H9 (cell line): ENCODE results near the gene ZNF750. TPM values are rescaled to one million over a fixed set of nuclear protein-coding genes. Genes with fewer than 3 reads are reported as not detected.

Experiments used
- DNase-seq: peaks from one replicate; pipeline ENCODE4 v3.0.0-alpha.2; 2017
- H2AFZ ChIP-seq: one replicate; pipeline ENCODE4 v1.6.1; 2013; ENCODE audit warnings: mild to moderate bottlenecking, low read length, control low read depth, moderate library complexity
- H2AK5ac ChIP-seq: 2 replicates; pipeline ENCODE4 v1.6.1; 2013; ENCODE audit warnings: low read length, control low read depth, mixed read lengths; ENCODE audit not compliant: insufficient read length
- H2BK120ac ChIP-seq: one replicate; pipeline ENCODE4 v1.6.1; 2013; ENCODE audit warnings: low read depth, mild to moderate bottlenecking, low read length, control low read depth, inconsistent platforms; ENCODE audit not compliant: poor library complexity, severe bottlenecking
- H2BK12ac ChIP-seq: 2 replicates; pipeline ENCODE4 v1.6.1; 2013; ENCODE audit warnings: low read length, control low read depth, mixed read lengths, low read depth; ENCODE audit not compliant: insufficient read length
- H2BK15ac ChIP-seq: 2 replicates; pipeline ENCODE4 v1.6.1; 2013; ENCODE audit warnings: low read depth, low read length, control low read depth
- H2BK20ac ChIP-seq: one replicate; pipeline ENCODE4 v1.6.1; 2013; ENCODE audit warnings: low read depth, mild to moderate bottlenecking, low read length, control low read depth, inconsistent platforms; ENCODE audit not compliant: poor library complexity, severe bottlenecking
- H2BK5ac ChIP-seq: 2 replicates; pipeline ENCODE4 v1.6.1; 2013; ENCODE audit warnings: low read length, control low read depth, mixed read lengths; ENCODE audit not compliant: insufficient read length
- H3K14ac ChIP-seq: 2 replicates; pipeline ENCODE4 v1.6.1; 2013; ENCODE audit warnings: low read length, control low read depth; ENCODE audit not compliant: insufficient read depth
- H3K18ac ChIP-seq: 2 replicates; pipeline ENCODE4 v1.6.1; 2013; ENCODE audit warnings: low read depth, mild to moderate bottlenecking, mixed read lengths, low read length, control low read depth; ENCODE audit not compliant: insufficient read length
- H3K23ac ChIP-seq: 2 replicates; pipeline ENCODE4 v1.6.1; 2013; ENCODE audit warnings: low read length, control low read depth, mixed read lengths, low read depth; ENCODE audit not compliant: insufficient read length
- H3K23me2 ChIP-seq: 2 replicates; pipeline ENCODE4 v1.6.1; 2013; ENCODE audit warnings: low read depth, mild to moderate bottlenecking, mixed read lengths, low read length, control low read depth; ENCODE audit not compliant: insufficient read length, poor library complexity, severe bottlenecking
- H3K27ac ChIP-seq: 2 replicates; pipeline ENCODE4 v1.5.1; 2013; ENCODE audit warnings: low read length, control low read depth, mixed read lengths, low read depth; ENCODE audit not compliant: insufficient read length
- H3K27me3 ChIP-seq: 2 replicates; pipeline ENCODE4 v1.6.1; 2013; ENCODE audit warnings: low read length, control low read depth, inconsistent platforms; ENCODE audit not compliant: insufficient read depth
- H3K4ac ChIP-seq: 2 replicates; pipeline ENCODE4 v1.6.1; 2013; ENCODE audit warnings: low read depth, mild to moderate bottlenecking, control low read depth, inconsistent platforms, low read length, moderate library complexity
- H3K4me1 ChIP-seq: 2 replicates; pipeline ENCODE4 v1.6.1; 2013; ENCODE audit warnings: low read length, control low read depth, inconsistent platforms; ENCODE audit not compliant: insufficient read depth
- H3K4me2 ChIP-seq: 2 replicates; pipeline ENCODE4 v1.6.1; 2013; ENCODE audit warnings: low read length, control low read depth, mixed read lengths; ENCODE audit not compliant: insufficient read length, insufficient read depth
- H3K56ac ChIP-seq: 2 replicates; pipeline ENCODE4 v1.6.1; 2013; ENCODE audit warnings: low read depth, mild to moderate bottlenecking, mixed read lengths, low read length, control low read depth; ENCODE audit not compliant: insufficient read length
- H3K79me1 ChIP-seq: 2 replicates; pipeline ENCODE4 v1.6.1; 2013; ENCODE audit warnings: low read depth, mild to moderate bottlenecking, moderate library complexity, low read length, control low read depth, inconsistent platforms; ENCODE audit not compliant: insufficient read depth, poor library complexity, severe bottlenecking
- H3K79me2 ChIP-seq: 2 replicates; pipeline ENCODE4 v1.6.1; 2013; ENCODE audit warnings: low read length, control low read depth, inconsistent platforms; ENCODE audit not compliant: insufficient read depth
- H3K9ac ChIP-seq: 2 replicates; pipeline ENCODE4 v1.6.1; 2013; ENCODE audit warnings: low read length, control low read depth, mixed read lengths; ENCODE audit not compliant: insufficient read length; ENCODE audit errors: extremely low read depth
- H3K9me3 ChIP-seq: one replicate; pipeline ENCODE4 v1.6.1; 2013; ENCODE audit warnings: low read depth, low read length, inconsistent platforms; ENCODE audit not compliant: control insufficient read depth
- H3T11ph ChIP-seq: one replicate; pipeline ENCODE4 v1.6.1; 2013; ENCODE audit warnings: mild to moderate bottlenecking, low read length, control low read depth, inconsistent platforms
- H4K20me1 ChIP-seq: one replicate; pipeline ENCODE4 v1.6.1; 2013; ENCODE audit not compliant: control insufficient read depth, insufficient read length, insufficient read depth
- H4K5ac ChIP-seq: 2 replicates; pipeline ENCODE4 v1.6.1; 2013; ENCODE audit warnings: low read depth, mild to moderate bottlenecking, mixed read lengths, low read length, control low read depth; ENCODE audit not compliant: insufficient read length
- H4K8ac ChIP-seq: replicated peaks from 2 replicates; pipeline ENCODE4 v1.6.1; 2013; ENCODE audit warnings: low read length, control low read depth, mixed read lengths, low read depth; ENCODE audit not compliant: insufficient read length
- H4K91ac ChIP-seq: 2 replicates; pipeline ENCODE4 v1.6.1; 2013; ENCODE audit warnings: low read depth, mild to moderate bottlenecking, moderate library complexity, mixed read lengths, low read length, control low read depth; ENCODE audit not compliant: insufficient read length
- H3K27ac Mint-ChIP-seq, 3 experiments: 2 replicates in 2 of 3; 3 replicates in 1 of 3; pipeline ENCODE4 v1.8.0; 2020 to 2021; ENCODE audit warnings: mixed read lengths in 3 of 3, mild to moderate bottlenecking in 1 of 3, moderate library complexity in 1 of 3
- H3K27me3 Mint-ChIP-seq: 2 replicates; pipeline ENCODE4 v1.8.0; 2021; ENCODE audit warnings: low read depth, mild to moderate bottlenecking, moderate library complexity, mixed read lengths
- H3K36me3 Mint-ChIP-seq, 3 experiments: 2 replicates in 2 of 3; 3 replicates in 1 of 3; pipeline ENCODE4 v1.8.0; 2020 to 2021; ENCODE audit warnings: low read depth in 3 of 3, mixed read lengths in 3 of 3; ENCODE audit not compliant: insufficient read depth in 1 of 3
- H3K4me1 Mint-ChIP-seq, 2 experiments: 2 replicates each; pipeline ENCODE4 v1.8.0; 2020; ENCODE audit warnings: mixed read lengths in 2 of 2
- H3K4me3 Mint-ChIP-seq, 2 experiments: 2 replicates in 1 of 2; 3 replicates in 1 of 2; pipeline ENCODE4 v1.8.0; 2020 to 2021; ENCODE audit warnings: mild to moderate bottlenecking in 2 of 2, mixed read lengths in 2 of 2, moderate library complexity in 1 of 2
- H3K9me3 Mint-ChIP-seq, 2 experiments: 2 replicates in 1 of 2; 3 replicates in 1 of 2; pipeline ENCODE4 v1.8.0; 2020; ENCODE audit warnings: mild to moderate bottlenecking in 2 of 2, mixed read lengths in 2 of 2, moderate library complexity in 1 of 2
- CTCF ChIP-seq: fragments of 200-600 bp; sonication (generic); conservative IDR thresholded peaks from 3 replicates; pipeline ENCODE4 v1.8.0; 2021; ENCODE audit warnings: antibody characterized with exemption, mild to moderate bottlenecking
- WGBS: extraction: QIAGEN DNeasy Blood & Tissue Kit; methylation state at CpG from one replicate; pipeline ENCODE4 v1.1.7; 2013; ENCODE audit warnings: missing lambda C conversion rate, low lambda C conversion rate, mixed read lengths; ENCODE audit not compliant: insufficient read length; ENCODE audit errors: extremely low coverage; 5-methylcytosine and 5-hydroxymethylcytosine counted together
- total RNA-seq: library from RNA; stranded (reverse); gene quantifications from 2 replicates; pipeline ENCODE4 v1.2.1, GENCODE V29; 2021

ZNF750 gene
- total RNA-seq, 1 experiment from 2014 or later = not detected

DNA sequence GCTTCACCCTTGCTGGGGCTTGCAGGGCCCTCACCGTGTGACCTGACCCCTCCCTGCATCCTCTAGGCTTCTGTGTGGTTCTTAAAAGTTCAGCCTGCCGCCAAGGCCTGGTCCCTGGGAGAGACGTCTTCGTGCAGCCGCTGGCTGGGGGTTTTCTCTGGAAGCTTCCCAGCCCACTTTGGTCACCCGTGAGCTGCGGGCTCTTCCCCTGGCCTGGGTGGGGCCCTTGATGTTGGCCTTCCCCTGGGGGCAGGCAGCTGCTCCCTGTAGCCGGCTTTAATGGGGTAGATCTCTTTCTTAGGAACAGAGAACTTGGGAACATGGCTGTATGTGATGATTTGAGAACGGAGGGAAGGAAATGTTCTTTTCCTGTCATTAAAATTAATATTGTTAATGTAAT is 32.7 kb downstream of the ZNF750 start:
- Mint-ChIP-seq H3K27me3 (no peaks in the 10 kb centered on the region), H3K4me3 (no peak overlapping the region), H3K9me3 (peaks cover 3 to 5% of the 10 kb centered on the region in 2 experiments), H3K36me3 (peaks cover 15 to 60% (median 57%) of the 10 kb centered on the region in 3 experiments), H3K4me1 (peaks cover 7 to 12% of the 10 kb centered on the region in 2 experiments), H3K27ac (peak overlapping the region in 2 of 3 experiments; percentile 34 to 58; a peak in 2 of 7 replicates)
- H3K18ac ChIP-seq = no peak overlapping the region
- H3K9ac ChIP-seq = no peak overlapping the region
- no peak overlapping the region for H3K14ac ChIP-seq
- H4K5ac ChIP-seq = no peak overlapping the region
- H3K79me1 ChIP-seq = no peaks in the 10 kb centered on the region
- no peak overlapping the region for H4K8ac ChIP-seq
- no peak overlapping the region for H3K56ac ChIP-seq
- H2AFZ ChIP-seq = no peak overlapping the region
- no peak overlapping the region for H3K4me2 ChIP-seq
- no peak overlapping the region for H3K4ac ChIP-seq
- H3K79me2 ChIP-seq = 0 out of 2 replicates have a peak, but pooled peaks cover 1% of the 10 kb centered on the region
- H2BK120ac ChIP-seq = no peak overlapping the region
- no peak overlapping the region for H4K91ac ChIP-seq
- no peak overlapping the region for H3T11ph ChIP-seq
- no peak overlapping the region for H2BK20ac ChIP-seq
- H2AK5ac ChIP-seq = no peak overlapping the region
- H2BK5ac ChIP-seq = no peak overlapping the region
- no peak overlapping the region for H3K27ac ChIP-seq
- H3K27me3 ChIP-seq = no peaks in the 10 kb centered on the region
- no peak overlapping the region for H2BK15ac ChIP-seq
- H4K20me1 ChIP-seq = no peaks in the 10 kb centered on the region
- H3K9me3 ChIP-seq = no peaks in the 10 kb centered on the region
- TF ChIP-seq CTCF = no peak
- no peaks in the 10 kb centered on the region for H3K23me2 ChIP-seq
- H3K23ac ChIP-seq = no peak overlapping the region
- no CpG with 5 or more reads among the region's 9 CpGs for WGBS
- H2BK12ac ChIP-seq = no peak overlapping the region
- no peaks in the 10 kb centered on the region for H3K4me1 ChIP-seq
- DNase-seq = no peak
